HG02970 (cell line): ENCODE results near the gene TRAF5.
"Not testable (repeated sequence)": the region's sequence is repeated elsewhere in the genome, so short reads cannot be mapped to it uniquely, and the experiment has no call there.

Source experiments
- ATAC-seq: cut with Tn5 transposase; IDR thresholded peaks from one replicate; pipeline ENCODE4 v1.9.1; 2021; ENCODE audit warnings: mild to moderate bottlenecking, moderate library complexity, moderate number of reproducible peaks; ENCODE audit not compliant: unreplicated experiment, low FRiP score

The TRAF5 gene

GRCh38 chr1:211375146-211375818 is 48.6 kb downstream of the TRAF5 start:
- ATAC-seq, result no peak

- ATAC-seq, result no peak
Observed at GRCh38 chr1:211375949-211376348, 49.3 kb downstream of the TRAF5 start.

- ATAC-seq, result no peak
Observed at GRCh38 chr1:211376807-211377470, 50.3 kb downstream of the TRAF5 start.

- no peak for ATAC-seq
Observed at GRCh38 chr1:211377539-211378450, 51.2 kb downstream of the TRAF5 start.

- no peak for ATAC-seq
Observed at GRCh38 chr1:211378844-211379243, 52.2 kb downstream of the TRAF5 start.

- no peak for ATAC-seq
Observed at GRCh38 chr1:211379446-211379845, 52.8 kb downstream of the TRAF5 start.

- no peak for ATAC-seq
Observed at GRCh38 chr1:211381481-211382181, 55.0 kb downstream of the TRAF5 start.

- no peak for ATAC-seq
Observed at GRCh38 chr1:211382182-211382713, 55.6 kb downstream of the TRAF5 start.

GRCh38 chr1:211382714-211383480 is 56.3 kb downstream of the TRAF5 start:
- peak; percentile 98 for ATAC-seq

- no peak for ATAC-seq
Observed at GRCh38 chr1:211384524-211384923, 57.9 kb downstream of the TRAF5 start.

GRCh38 chr1:211386921-211387320 is 60.3 kb downstream of the TRAF5 start:
- ATAC-seq, result no peak

- ATAC-seq, result not testable (repeated sequence)
Observed at GRCh38 chr1:211390829-211391228, 64.2 kb downstream of the TRAF5 start.

GRCh38 chr1:211393203-211393602 is 66.6 kb downstream of the TRAF5 start:
- ATAC-seq, result no peak

- not testable (repeated sequence) for ATAC-seq
Observed at GRCh38 chr1:211398266-211398930, 71.8 kb downstream of the TRAF5 start.

- ATAC-seq, result not testable (repeated sequence)
Observed at GRCh38 chr1:211399851-211400393, 73.3 kb downstream of the TRAF5 start.

GRCh38 chr1:211401751-211402150 is 75.1 kb downstream of the TRAF5 start:
- not testable (repeated sequence) for ATAC-seq

GRCh38 chr1:211406086-211406485 is 79.5 kb downstream of the TRAF5 start:
- ATAC-seq, result not testable (repeated sequence)

- ATAC-seq, result not testable (repeated sequence)
Observed at GRCh38 chr1:211407749-211408148, 81.1 kb downstream of the TRAF5 start.

GRCh38 chr1:211411639-211412038 is 85.0 kb downstream of the TRAF5 start:
- ATAC-seq, result no peak
